Measurements from ENCODE around the gene NANOS3.

- no peak for TF ChIP-seq EZH2 (IDR thresholded peaks at IDR 0.05; ENCODE audit: insufficient read depth, low read length)
- TF ChIP-seq CTCF (IDR thresholded peaks at IDR 0.05; ENCODE audit: insufficient read depth, low read depth, low read length) = no peak
Observed at GRCh38 chr19:13840305-13841085, 36.4 kb upstream of the NANOS3 start.
